B cell (primary cell): Measurements from ENCODE around the gene MSX1. TPM values are rescaled to one million over a fixed set of nuclear protein-coding genes. Genes with fewer than 3 reads are reported as not detected.

ENCODE experiments used
- ATAC-seq: fragments of 200-7000 bp; cut with Tn5 transposase; one replicate; pipeline ENCODE4 v1.10.0; 2021; ENCODE audit warnings: low read depth, mild to moderate bottlenecking, moderate number of reproducible peaks, moderate library complexity
- CTCF ChIA-PET: fragments of 350-600 bp; sonication (Branson Sonifier 250); formaldehyde crosslinking; loops from one replicate; lab custom pipeline; 2021; ENCODE audit warnings: antibody characterized with exemption, inconsistent platforms; lab: Charles Lee
- POLR2A ChIA-PET: fragments of 350-600 bp; sonication (Branson Sonifier 250); formaldehyde crosslinking; loops from one replicate; lab custom pipeline; 2021; ENCODE audit warnings: antibody characterized with exemption; lab: Charles Lee
- DNase-seq: peaks from one replicate; pipeline ENCODE4 v3.0.0; 2013
- H2AFZ ChIP-seq: 2 replicates; pipeline ENCODE4 v1.6.1; 2012; ENCODE audit warnings: mild to moderate bottlenecking, low read depth, low read length; ENCODE audit not compliant: insufficient read depth, poor library complexity, severe bottlenecking
- H3K27ac ChIP-seq, 2 donors: 1 replicate in 1 of 2; 2 replicates in 1 of 2; pipeline ENCODE4 v1.5.1; 2012 to 2013; ENCODE audit warnings: low read length in 2 of 2, mild to moderate bottlenecking in 2 of 2, moderate library complexity in 1 of 2
- H3K27me3 ChIP-seq, 4 experiments: fragments of 200-600 bp in 1 of 4; sonication (generic) in 1 of 4; replicated peaks in 1 of 4; 1 replicate in 2 of 4; 2 replicates in 2 of 4; pipeline versions ENCODE4 v1.6.1 to v1.7.0; 2013 to 2016; ENCODE audit warnings: low read length in 3 of 4, mild to moderate bottlenecking in 2 of 4, mixed read lengths in 1 of 4, moderate library complexity in 1 of 4; ENCODE audit not compliant: insufficient read depth in 4 of 4, control insufficient read depth in 3 of 4; ENCODE audit errors: control extremely low read depth in 1 of 4
- H3K36me3 ChIP-seq, 2 experiments: replicated peaks in 1 of 2; 1 replicate in 1 of 2; 2 replicates in 1 of 2; pipeline versions ENCODE4 v1.6.1 to v1.7.1; 2013; ENCODE audit warnings: low read length in 1 of 2; ENCODE audit not compliant: insufficient read depth in 2 of 2, control insufficient read depth in 1 of 2; ENCODE audit errors: control extremely low read depth in 1 of 2, extremely low read depth in 1 of 2
- H3K4me1 ChIP-seq, 2 donors: fragments of 200-600 bp in 1 of 2; sonication (generic) in 1 of 2; 1 replicate in 1 of 2; 2 replicates in 1 of 2; pipeline versions ENCODE4 v1.5.1 to v1.6.1; 2013 to 2017; ENCODE audit warnings: low read length in 2 of 2; ENCODE audit not compliant: control insufficient read depth in 2 of 2, insufficient read depth in 2 of 2
- H3K4me2 ChIP-seq: replicated peaks from 2 replicates; pipeline ENCODE3; 2012; ENCODE audit warnings: mild to moderate bottlenecking, low read depth, low read length; ENCODE audit not compliant: poor library complexity, severe bottlenecking
- H3K4me3 ChIP-seq, 5 experiments: fragments of 200-600 bp in 1 of 5; sonication (generic) in 1 of 5; 1 replicate in 3 of 5; 2 replicates in 2 of 5; pipeline versions ENCODE4 v1.5.1 to v1.7.0; 2011 to 2016; ENCODE audit warnings: low read length in 4 of 5, mild to moderate bottlenecking in 4 of 5, low read depth in 2 of 5, control low read depth in 1 of 5, moderate library complexity in 1 of 5; ENCODE audit not compliant: insufficient read depth in 1 of 5; ENCODE audit errors: control extremely low read depth in 1 of 5, extremely low read depth in 1 of 5
- H3K79me2 ChIP-seq: fragments of 200-600 bp; sonication (generic); one replicate; pipeline ENCODE4 v1.6.0; 2016; ENCODE audit warnings: low read length; ENCODE audit not compliant: control insufficient read depth, insufficient read depth
- H3K9ac ChIP-seq: fragments of 200-600 bp; sonication (generic); 2 replicates; pipeline ENCODE4 v1.6.1; 2017; ENCODE audit warnings: mild to moderate bottlenecking, low read length, moderate library complexity
- H3K9me3 ChIP-seq, 3 donors: one replicate each; pipeline versions ENCODE4 v1.6.1 to v1.7.1; 2013; ENCODE audit warnings: low read length in 2 of 3; ENCODE audit not compliant: control insufficient read depth in 2 of 3, insufficient read depth in 1 of 3; ENCODE audit errors: control extremely low read depth in 1 of 3
- H4K20me1 ChIP-seq: 2 replicates; pipeline ENCODE4 v1.6.0; 2012; ENCODE audit warnings: mild to moderate bottlenecking, low read length; ENCODE audit not compliant: insufficient read depth, control insufficient read depth, poor library complexity, severe bottlenecking
- H3K27ac Mint-ChIP-seq: one replicate; pipeline ENCODE4 v1.8.0; 2021; ENCODE audit warnings: mixed read lengths
- H3K27me3 Mint-ChIP-seq: one replicate; pipeline ENCODE4 v1.8.0; 2021; ENCODE audit warnings: mixed read lengths
- H3K4me1 Mint-ChIP-seq: one replicate; pipeline ENCODE4 v1.8.0; 2021; ENCODE audit warnings: mixed read lengths
- H3K4me3 Mint-ChIP-seq: one replicate; pipeline ENCODE4 v1.8.0; 2021; ENCODE audit warnings: mixed read lengths
- H3K9me3 Mint-ChIP-seq: one replicate; pipeline ENCODE4 v1.8.0; 2022; ENCODE audit warnings: mixed read lengths; ENCODE audit not compliant: insufficient read depth
- CTCF ChIP-seq: fragments of 200-600 bp; IDR thresholded peaks from one replicate; pipeline ENCODE4 v1.8.0; 2022; ENCODE audit warnings: antibody characterized with exemption, mild to moderate bottlenecking
- EZH2 ChIP-seq: IDR thresholded peaks from 2 replicates; pipeline ENCODE4 v1.6.1; 2012; ENCODE audit warnings: borderline replicate concordance, low read depth, mild to moderate bottlenecking, moderate library complexity, low read length; ENCODE audit not compliant: insufficient read depth, poor library complexity, severe bottlenecking
- WGBS: methylation state at CpG from one replicate; pipeline ENCODE4 v1.1.5; 2013; ENCODE audit warnings: missing lambda C conversion rate; ENCODE audit not compliant: insufficient coverage; 5-methylcytosine and 5-hydroxymethylcytosine counted together
- intact Hi-C: fragments of 100-400 bp; cut with micrococcal nuclease; formaldehyde crosslinking; loops from one replicate; pipeline ENCODE4 v1.10.0; 2022
- polyA plus RNA-seq: library from polyadenylated mRNA; depleted of rRNA; stranded (reverse); fragments of >200 nt; gene quantifications from 2 replicates; pipeline ENCODE4 v1.2.3, GENCODE V29; 2012
- total RNA-seq, 2 donors: library from RNA; stranded (reverse); fragments of 120-200 nt in 1 of 2; gene quantifications; 1 replicate in 1 of 2; 2 replicates in 1 of 2; pipeline versions ENCODE4 v1.2.3 to v1.2.4, GENCODE V29; 2013 to 2022

The MSX1 gene
- total and polyA plus RNA-seq, 2 donors (not counting 1 experiment from before 2014, with no cell fraction given) = 0.09 TPM; not detected in 1

- no peak overlapping the region for H2AFZ ChIP-seq
- H3K27ac ChIP-seq = no peak overlapping the region
- intact Hi-C loops = no loop called here
- WGBS = 10% methylated on average over 21 of the region's 33 CpGs
- Mint-ChIP-seq H3K27ac (peak overlapping the region; percentile 50), H3K9me3 (peaks cover 2% of the 10 kb centered on the region), H3K27me3 (peaks cover 60% of the 10 kb centered on the region), H3K4me1 (peaks cover 36% of the 10 kb centered on the region), H3K4me3 (peak overlapping the region; percentile 10)
- H3K4me1 ChIP-seq = peaks cover 51 to 64% of the 10 kb centered on the region in 2 donors
- H3K27me3 ChIP-seq = peaks cover 0 to 93% (median 64%) of the 10 kb centered on the region in 4 experiments
- ChIA-PET CTCF (interaction anchor here (3.0 kb wide), 1 partner anchor 9 kb away, joined by 9 read pairs; no protein-coding TSS in a partner anchor), POLR2A (no interaction called here)
- H3K4me2 ChIP-seq = peak overlapping the region; percentile 47
- no peaks in the 10 kb centered on the region for H3K36me3 ChIP-seq
- ATAC-seq (no peak), DNase-seq (peak; percentile 40)
- H3K9ac ChIP-seq = no peak overlapping the region
- no peaks in the 10 kb centered on the region for H4K20me1 ChIP-seq
- H3K9me3 ChIP-seq = peaks cover 2 to 79% (median 33%) of the 10 kb centered on the region in 3 donors
- H3K4me3 ChIP-seq = no peak overlapping the region
- no peaks in the 10 kb centered on the region for H3K79me2 ChIP-seq
- TF ChIP-seq EZH2 = no peak
- no peak for TF ChIP-seq CTCF
Observed at GRCh38 chr4:4855301-4856070, 4.0 kb upstream of the MSX1 start.
